Tibial artery (tissue), 4 donors: Measurements from ENCODE around the gene STAT4.

Experiments used
- DNase-seq, 2 donors: peaks; one replicate each; pipeline ENCODE4 v3.0.0-alpha.2; 2019
- H3K27ac ChIP-seq, 2 donors: fragments of 200-600 bp; sonication (generic) in 1 of 2; 1 replicate in 1 of 2; 2 replicates in 1 of 2; pipeline ENCODE4 v1.5.1; 2018 to 2019; ENCODE audit warnings: mild to moderate bottlenecking in 1 of 2
- H3K27me3 ChIP-seq, 2 donors: fragments of 200-600 bp; sonication (generic) in 1 of 2; one replicate each; pipeline versions ENCODE4 v1.5.1 to v1.6.0; 2016 to 2019
- H3K36me3 ChIP-seq, 3 donors: fragments of 200-600 bp; sonication (generic) in 2 of 3; one replicate each; pipeline ENCODE4 v1.5.1; 2016 to 2019; ENCODE audit warnings: mild to moderate bottlenecking in 2 of 3
- H3K4me1 ChIP-seq, 4 donors: fragments of 200-600 bp; sonication (generic) in 2 of 4; 1 replicate in 3 of 4; 2 replicates in 1 of 4; pipeline ENCODE4 v1.5.1; 2016 to 2019
- H3K4me3 ChIP-seq, 2 donors: fragments of 200-600 bp; sonication (generic) in 1 of 2; 1 replicate in 1 of 2; 2 replicates in 1 of 2; pipeline ENCODE4 v1.5.1; 2018 to 2019; ENCODE audit warnings: mild to moderate bottlenecking in 2 of 2
- H3K9me3 ChIP-seq, 3 donors: fragments of 200-600 bp; sonication (generic) in 1 of 3; one replicate each; pipeline ENCODE4 v1.5.1; 2016 to 2019
- intact Hi-C: fragments of 100-400 bp; cut with DNase I; formaldehyde crosslinking; loops from one replicate; pipeline ENCODE4 v1.15.0; 2023; ENCODE audit warnings: low total_unique reads
- TF ChIP-seq, protein P1 (sequence below), 2 experiments: fragments of 200-600 bp in 1 of 2; fragments of 450-650 bp in 1 of 2; IDR thresholded peaks; one replicate each; pipeline ENCODE4 v1.5.1; 2017 to 2019; ENCODE audit warnings: antibody characterized with exemption in 2 of 2, mild to moderate bottlenecking in 1 of 2, moderate library complexity in 1 of 2

The STAT4 gene

GRCh38 chr2:191150230-191150599, 579 bp downstream of the STAT4 start:
- H3K4me1 ChIP-seq = peaks cover 0 to 16% (median 5%) of the 10 kb centered on the region in 4 donors
- intact Hi-C loops = no loop called here
- no peaks in the 10 kb centered on the region for H3K9me3 ChIP-seq
- no peak for DNase-seq
- H3K36me3 ChIP-seq = no peaks in the 10 kb centered on the region
- H3K4me3 ChIP-seq = peak overlapping the region; percentile 45 to 55
- H3K27me3 ChIP-seq = peaks cover 0 to 3% of the 10 kb centered on the region in 2 donors
- TF ChIP-seq, protein P1, sequence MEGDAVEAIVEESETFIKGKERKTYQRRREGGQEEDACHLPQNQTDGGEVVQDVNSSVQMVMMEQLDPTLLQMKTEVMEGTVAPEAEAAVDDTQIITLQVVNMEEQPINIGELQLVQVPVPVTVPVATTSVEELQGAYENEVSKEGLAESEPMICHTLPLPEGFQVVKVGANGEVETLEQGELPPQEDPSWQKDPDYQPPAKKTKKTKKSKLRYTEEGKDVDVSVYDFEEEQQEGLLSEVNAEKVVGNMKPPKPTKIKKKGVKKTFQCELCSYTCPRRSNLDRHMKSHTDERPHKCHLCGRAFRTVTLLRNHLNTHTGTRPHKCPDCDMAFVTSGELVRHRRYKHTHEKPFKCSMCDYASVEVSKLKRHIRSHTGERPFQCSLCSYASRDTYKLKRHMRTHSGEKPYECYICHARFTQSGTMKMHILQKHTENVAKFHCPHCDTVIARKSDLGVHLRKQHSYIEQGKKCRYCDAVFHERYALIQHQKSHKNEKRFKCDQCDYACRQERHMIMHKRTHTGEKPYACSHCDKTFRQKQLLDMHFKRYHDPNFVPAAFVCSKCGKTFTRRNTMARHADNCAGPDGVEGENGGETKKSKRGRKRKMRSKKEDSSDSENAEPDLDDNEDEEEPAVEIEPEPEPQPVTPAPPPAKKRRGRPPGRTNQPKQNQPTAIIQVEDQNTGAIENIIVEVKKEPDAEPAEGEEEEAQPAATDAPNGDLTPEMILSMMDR (IDR thresholded peaks at IDR 0.05) = no peak
- no peak overlapping the region for H3K27ac ChIP-seq

DNA sequence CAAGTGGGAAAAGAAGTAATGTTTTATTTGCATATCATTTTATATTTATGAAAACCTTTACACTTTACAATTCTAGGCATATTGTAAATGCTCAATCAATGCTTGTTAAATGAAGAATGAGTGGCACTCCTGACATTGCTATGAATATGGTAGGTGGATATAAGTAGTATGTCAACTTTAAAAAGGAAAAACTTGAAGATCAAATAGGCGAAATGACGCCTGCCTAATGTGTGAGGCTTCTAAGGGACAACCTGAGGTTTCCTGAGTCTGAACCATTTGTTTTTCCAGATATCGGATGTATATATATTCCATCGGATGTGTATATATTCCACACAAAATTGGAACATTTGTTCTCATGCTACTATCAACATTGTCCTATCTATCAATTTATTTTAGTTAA, 1.4 kb downstream of the STAT4 start:
- Histone ChIP-seq H3K4me3 (no peak overlapping the region), H3K9me3 (no peaks in the 10 kb centered on the region), H3K27me3 (peaks cover 0 to 3% of the 10 kb centered on the region in 2 donors), H3K36me3 (no peaks in the 10 kb centered on the region), H3K27ac (no peak overlapping the region), H3K4me1 (peaks cover 0 to 16% (median 5%) of the 10 kb centered on the region in 4 donors)
- intact Hi-C loops = no loop called here
- TF ChIP-seq, protein P1 (IDR thresholded peaks at IDR 0.05) = no peak
- DNase-seq = no peak

DNA sequence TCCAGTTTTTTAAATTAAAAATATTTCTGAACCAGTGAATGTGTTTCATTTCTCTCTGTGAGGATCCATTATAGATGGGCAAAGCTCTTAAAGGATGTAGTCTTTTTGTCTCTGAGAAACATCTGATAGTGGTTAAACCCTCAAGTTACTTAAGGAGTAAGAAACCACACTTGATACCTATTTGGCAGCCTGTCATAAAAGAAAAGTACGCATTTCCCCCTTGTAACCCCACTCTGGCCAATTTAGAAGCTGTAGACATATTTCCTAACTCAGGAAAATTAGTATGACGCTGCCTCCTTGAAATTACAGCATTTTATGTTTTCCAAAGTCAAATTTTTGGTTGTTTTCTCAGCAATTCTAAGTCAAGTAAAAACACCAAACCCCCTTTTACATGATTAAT, 2.0 kb downstream of the STAT4 start:
- intact Hi-C loops = no loop called here
- no peak for DNase-seq

GRCh38 chr2:191148281-191148680, 2.5 kb downstream of the STAT4 start:
- H3K4me1 ChIP-seq = peaks cover 0 to 16% (median 5%) of the 10 kb centered on the region in 4 donors
- no peaks in the 10 kb centered on the region for H3K36me3 ChIP-seq
- DNase-seq = no peak
- H3K9me3 ChIP-seq = no peaks in the 10 kb centered on the region
- no peak overlapping the region for H3K27ac ChIP-seq
- peaks cover 0 to 3% of the 10 kb centered on the region in 2 donors for H3K27me3 ChIP-seq
- TF ChIP-seq, protein P1 (IDR thresholded peaks at IDR 0.05) = no peak
- intact Hi-C loops = no loop called here
- no peak overlapping the region for H3K4me3 ChIP-seq

More for the DNA sequence above, 2.0 kb downstream of the STAT4 start:
- no peaks in the 10 kb centered on the region for H3K36me3 ChIP-seq
- H3K9me3 ChIP-seq = no peaks in the 10 kb centered on the region
- H3K4me3 ChIP-seq = no peak overlapping the region
- H3K27ac ChIP-seq = no peak overlapping the region
- H3K4me1 ChIP-seq = peaks cover 0 to 16% (median 5%) of the 10 kb centered on the region in 4 donors
- TF ChIP-seq, protein P1 (IDR thresholded peaks at IDR 0.05) = no peak
- H3K27me3 ChIP-seq = peaks cover 0 to 3% of the 10 kb centered on the region in 2 donors

- Histone ChIP-seq H3K27ac (no peak overlapping the region), H3K4me1 (peaks cover 0 to 9% (median 4%) of the 10 kb centered on the region in 4 donors), H3K36me3 (no peaks in the 10 kb centered on the region), H3K27me3 (no peaks in the 10 kb centered on the region), H3K4me3 (no peak overlapping the region), H3K9me3 (no peaks in the 10 kb centered on the region)
- no peak for DNase-seq
- intact Hi-C loops = no loop called here
- TF ChIP-seq, protein P1 (IDR thresholded peaks at IDR 0.05) = no peak
These were observed 4.9 kb downstream of the STAT4 start for GRCh38 chr2:191145769-191146471.
